CD4-positive, alpha-beta T cell treated with Interleukin-2 at 100 ng/mL for 4 hours (primary cell): Measurements from ENCODE around the gene TTLL8.
"Not testable (repeated sequence)": the region's sequence is repeated elsewhere in the genome, so short reads cannot be mapped to it uniquely, and the experiment has no call there.

Experiments used
- DNase-seq: peaks from one replicate; pipeline ENCODE4 v3.0.0-alpha.2; 2020; ENCODE audit warnings: low spot score

Gene TTLL8

DNA sequence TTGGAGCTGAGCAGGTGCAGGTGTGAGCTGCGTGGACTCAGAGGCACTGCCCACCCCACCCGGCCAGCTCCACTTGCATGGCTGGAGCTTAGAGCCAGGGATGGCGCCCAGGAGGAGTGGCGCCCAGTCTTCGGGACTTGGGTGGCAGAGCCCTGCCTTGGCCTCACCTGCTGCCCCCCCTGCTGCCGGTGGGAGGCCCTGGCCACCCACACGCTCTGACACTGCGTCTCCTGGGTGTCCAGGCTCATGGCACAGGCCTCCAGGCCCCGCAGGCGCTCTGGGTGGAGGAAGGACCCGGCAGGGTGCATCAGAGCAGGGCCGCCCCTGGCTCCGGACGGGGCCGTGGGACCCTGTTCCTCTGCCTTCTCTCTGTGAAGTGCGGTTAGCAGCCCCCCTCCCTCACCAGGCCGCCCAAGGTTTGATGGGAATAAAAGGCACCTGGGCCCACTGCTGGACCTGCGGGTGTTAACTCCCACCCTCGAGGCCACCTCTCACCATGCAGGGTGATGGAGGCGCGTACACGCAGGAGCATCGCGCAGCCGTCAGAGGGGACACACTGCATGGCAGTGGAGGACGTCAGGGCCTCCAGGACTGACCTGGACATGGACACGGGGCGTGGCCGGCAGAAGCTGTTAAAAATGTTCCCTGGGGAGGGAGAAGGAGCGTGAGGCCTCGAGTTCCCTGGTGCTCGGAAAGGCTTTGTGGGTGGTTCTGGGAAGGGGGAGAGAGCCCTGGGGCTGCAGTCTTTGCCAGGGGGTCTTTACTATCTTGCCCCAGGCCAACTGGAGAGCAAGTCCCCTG is 57.3 kb downstream of the TTLL8 start:
- DNase-seq: no peak

DNA sequence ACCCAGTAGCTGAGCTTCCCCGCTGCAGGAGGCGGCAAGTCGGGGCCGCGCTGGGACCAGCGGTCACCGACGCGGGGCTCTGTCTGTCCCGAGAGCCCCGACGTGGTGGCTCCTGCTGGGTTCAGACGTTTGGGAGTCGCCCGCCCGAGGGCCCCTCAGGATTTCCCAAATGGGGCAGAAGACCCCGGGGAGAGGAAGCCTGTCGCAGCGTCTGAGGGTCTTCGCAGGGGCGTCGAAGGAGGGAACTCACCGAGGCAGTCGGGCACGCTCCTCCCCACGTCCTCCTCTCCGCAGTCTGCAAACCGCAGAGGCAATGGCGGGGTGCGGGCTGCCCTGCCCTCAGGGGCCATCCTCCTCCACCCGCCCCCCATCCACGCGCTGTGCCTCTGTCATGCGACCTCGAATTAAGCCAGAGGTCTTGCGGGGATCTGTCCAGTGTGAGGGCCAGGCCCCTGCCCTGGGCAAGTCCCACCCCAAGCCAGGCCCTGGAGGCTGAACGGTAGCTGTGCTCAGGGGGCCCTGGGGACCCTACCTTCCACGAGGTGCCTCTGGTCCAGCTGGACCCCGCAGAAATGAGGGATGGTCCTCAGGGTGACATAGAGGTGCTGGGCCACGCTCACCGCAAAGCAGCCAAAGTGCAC is 58.0 kb downstream of the TTLL8 start:
- no peak for DNase-seq

DNA sequence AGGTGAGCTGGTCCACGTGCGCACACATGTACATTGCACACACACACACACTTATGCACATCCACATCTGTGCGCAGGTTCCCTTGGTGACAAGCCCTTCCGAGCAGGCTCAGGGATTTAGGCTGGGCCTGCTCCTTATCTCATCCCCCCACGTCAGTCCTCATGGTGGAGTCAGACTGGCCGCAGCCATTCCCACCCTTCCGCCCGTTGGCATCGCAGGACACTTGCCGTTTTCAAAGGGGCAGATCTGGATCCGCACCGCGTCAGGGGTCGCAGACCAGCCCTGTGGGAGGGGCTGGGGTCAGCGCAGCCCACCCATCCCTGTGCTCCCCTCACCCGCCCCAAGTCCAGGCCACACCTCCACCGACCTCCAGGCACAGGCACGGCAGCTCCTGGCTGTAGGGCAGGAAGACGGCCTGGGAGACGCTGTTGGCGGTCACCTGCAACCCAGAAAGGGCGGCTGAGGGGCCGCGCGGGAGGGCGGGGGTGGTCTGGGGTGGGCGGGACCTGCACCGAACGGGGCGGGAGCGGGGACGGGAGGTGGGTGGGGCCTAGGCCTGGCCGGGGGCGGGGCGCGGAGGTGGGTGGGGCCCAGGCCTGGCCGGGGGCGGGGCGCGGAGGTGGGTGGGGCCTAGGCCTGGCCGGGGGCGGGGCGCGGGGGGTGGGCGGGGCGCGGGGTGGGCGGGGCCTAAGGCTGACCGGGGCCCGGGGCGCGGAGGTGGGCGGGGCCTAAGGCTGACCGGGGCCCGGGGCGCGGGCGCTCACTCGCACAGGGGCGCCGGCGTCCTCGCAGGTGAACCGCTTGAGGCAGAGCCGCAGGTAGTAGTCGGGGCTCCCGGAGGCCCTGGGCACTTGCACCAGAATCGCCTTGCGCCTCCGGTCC is 58.8 kb downstream of the TTLL8 start:
- no peak for DNase-seq

DNA sequence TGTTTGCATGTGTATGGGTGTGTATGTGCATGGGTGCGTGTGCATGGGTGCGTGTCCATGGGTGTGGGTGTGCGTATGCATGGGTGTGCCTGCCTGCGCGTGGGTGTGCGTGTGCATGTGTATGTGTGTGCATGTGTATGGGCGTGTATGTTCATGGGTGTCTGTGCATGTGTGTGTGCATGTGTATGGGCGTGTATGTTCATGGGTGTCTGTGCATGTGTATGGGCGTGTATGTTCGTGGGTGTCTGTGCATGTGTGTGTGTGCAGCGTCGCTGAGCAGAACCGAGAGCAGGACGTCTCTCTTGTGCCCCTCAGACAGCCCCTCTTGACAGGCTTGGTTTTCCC is 59.4 kb downstream of the TTLL8 start:
- no peak for DNase-seq

DNA sequence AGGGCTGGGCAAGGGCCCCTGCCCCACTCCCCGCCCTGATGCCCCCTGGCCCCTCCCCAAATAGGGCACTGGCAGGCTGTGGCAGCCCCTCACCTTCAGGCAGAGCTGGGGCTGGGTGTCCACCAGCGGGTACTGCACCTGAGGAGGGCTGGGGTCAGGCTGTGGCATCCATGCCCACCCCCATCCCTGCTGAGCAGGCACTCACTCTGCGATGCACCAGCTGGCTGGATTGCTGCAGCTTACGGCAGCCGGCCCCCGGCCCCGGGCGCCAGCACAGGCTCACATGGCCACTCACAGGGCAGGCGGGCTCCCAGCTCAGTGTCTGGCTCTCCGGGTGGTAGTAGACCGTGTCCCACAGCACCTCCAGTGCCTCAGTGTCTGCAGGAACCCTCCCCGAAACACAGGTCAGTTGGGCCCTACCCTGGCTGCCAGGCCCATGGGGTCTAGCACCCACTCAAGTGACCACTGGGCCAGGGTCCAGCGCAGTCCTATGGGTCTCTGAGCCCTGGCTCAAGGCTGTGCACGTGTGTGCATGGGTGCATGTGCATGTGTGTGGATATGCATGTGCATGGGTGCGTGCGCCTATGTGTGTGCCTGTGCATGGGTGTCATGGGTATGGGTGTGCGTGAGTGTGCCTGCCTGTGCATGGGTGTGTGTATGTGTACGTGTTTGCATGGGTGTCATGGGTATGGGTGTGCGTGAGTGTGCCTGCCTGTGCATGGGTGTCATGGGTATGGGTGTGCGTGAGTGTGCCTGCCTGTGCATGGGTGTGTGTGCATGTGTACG is 60.0 kb downstream of the TTLL8 start:
- no peak for DNase-seq

DNA sequence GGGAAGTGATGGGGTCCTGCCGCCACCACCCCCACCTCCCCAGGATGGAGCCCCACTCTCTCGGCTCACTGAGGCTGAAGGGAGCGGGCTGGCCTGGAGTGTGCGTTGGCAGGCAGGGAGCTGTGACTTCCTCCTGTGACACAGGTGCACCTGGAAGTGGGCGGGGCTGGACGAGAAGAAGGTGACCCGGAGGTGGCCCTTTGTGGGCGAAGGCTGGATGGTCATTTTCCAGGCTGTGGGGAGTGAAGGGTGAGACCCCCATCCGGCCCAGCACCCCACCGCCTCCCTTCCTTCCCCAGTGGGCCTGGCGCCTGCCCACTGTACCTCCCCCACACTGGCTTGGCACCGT is 60.9 kb downstream of the TTLL8 start:
- no peak for DNase-seq

DNA sequence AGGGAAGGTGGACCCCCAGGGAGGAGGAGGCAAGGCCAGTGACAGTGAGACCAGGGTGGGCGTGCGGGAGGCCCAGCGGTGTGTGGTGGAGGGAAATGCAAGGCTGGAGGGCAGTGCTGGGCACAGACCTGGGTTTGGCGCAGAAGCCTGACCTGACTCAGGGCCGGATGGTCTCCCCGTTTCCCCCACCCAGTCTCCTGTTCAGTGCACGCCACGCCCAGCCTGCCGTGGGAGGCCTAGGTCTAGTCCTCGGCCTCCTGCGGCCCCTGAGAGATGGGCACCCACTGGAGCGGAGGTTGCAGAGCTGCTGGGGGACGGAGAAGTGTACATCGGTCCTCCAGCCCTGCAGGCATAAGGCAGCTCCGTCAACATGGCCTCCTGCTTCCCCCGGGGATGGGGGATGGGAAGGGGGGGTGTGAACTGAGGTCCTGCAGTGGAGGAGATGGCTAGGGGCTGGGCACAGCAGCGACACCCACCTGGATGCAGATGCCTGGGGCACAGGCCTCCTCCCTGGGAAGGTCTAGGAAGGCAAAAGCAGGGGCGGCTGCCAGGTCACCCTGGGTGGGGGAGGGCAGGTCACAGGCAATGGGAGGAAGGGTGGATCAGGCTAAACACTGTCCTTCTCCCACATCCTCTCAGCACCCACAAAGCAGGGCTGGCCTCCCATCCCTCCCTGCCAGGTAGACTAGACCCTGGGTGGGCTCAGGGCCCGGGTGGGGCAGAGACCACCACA is 61.4 kb downstream of the TTLL8 start:
- no peak for DNase-seq

DNA sequence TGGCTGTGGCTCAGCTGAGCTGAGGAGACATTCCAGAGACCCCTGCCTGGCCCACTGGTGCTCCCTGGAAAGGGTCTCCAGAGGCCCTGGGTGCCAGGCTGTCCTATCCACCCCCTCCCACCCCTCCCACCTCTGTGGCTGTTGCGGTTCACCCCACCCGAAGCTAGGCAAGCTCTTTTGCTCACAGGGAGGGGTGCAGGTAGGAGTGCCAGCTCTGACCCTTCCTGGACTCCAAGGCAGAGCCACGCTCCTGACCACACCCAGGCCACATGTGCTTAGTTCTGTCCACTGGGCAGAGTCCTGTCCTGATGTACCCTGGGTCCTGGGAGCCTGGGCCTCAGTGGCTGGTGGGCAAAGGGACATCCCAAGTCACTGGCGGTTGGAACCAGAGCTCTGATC is 62.0 kb downstream of the TTLL8 start:
- DNase-seq: no peak

DNA sequence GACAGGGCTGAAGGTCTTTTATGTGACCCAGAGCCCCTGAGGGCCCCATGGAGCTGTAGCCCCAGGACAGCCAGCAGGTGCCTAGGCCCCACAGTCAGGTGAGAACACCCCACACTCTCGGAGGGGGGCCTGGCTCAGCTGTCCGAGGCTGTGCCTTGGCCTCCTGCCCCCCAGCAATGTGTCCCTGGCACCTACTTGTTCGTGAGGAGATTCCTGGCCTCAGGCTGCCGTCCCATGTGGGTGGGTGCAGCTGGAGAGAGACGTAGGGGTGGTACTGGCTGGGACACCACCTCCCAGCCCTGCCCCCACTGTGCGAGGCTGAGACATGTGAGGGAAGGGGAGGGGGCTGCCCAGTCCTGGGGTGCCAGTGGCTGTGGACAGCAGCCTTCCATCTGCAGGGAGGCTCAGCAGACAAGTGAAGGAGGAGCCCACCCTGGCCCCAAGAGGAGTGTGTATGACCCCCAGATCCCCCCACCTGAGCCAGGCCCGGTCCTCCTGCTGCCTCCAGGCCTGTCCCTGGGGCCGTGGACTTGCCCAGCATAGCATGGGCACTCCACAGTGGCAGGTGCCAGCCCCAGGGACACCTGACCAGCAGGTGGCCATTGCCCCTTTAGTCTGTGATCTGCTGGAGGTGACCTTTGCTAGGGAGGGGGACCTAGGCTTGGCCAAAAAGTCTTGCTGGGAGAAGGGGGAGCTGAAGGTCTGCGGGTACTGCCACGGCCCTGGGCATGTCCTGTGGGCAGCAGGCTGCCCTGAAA is 62.6 kb downstream of the TTLL8 start:
- no peak for DNase-seq

DNA sequence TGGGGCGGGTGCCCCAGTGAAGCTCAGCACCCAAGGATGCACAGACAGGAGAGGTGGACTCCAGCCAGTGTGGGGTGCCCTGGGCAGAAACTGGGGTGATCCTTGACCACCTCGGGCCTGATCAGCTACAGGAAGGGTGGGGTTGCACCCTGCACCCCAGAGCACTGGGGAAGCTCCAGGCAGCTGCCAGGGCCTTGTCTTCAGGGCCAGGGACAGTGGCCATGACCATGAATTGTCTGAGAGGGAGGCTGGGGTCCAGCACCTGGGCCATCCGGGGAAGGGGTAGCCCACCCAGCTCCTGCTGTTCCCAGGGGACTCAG is 63.1 kb downstream of the TTLL8 start:
- DNase-seq: no peak

DNA sequence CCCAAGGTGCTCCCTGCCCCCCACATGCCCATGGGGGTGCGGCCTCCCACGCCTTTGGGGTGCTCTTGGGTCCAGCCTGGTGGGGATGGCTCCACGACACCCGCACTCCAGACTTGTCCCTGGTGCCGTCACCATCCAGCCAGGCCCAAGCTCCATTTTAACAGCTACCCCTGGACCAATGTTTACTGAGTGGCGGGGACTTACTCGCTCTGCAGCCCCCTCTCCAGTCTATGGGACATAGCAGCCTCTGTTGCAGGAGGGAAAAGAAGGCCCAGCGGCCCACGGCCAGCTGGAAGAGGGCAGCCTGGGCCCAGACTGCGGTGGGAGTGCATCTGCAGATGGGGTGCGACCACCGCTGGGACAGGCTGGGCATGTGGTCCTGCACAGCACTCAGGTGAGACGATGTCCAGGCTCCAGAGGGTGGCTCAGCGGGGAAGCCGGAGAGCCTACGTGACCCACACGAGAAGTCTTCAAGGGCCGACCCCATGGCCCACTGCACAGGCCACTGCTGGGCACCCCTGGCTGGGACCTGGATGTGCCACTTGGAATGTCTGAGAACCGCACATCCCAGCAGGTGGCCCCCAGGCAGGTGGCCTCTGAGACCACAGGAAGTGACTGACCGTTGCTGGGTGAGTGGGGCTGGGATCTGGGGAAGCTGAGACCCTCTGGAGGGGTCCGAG is 63.6 kb downstream of the TTLL8 start:
- DNase-seq: no peak

DNA sequence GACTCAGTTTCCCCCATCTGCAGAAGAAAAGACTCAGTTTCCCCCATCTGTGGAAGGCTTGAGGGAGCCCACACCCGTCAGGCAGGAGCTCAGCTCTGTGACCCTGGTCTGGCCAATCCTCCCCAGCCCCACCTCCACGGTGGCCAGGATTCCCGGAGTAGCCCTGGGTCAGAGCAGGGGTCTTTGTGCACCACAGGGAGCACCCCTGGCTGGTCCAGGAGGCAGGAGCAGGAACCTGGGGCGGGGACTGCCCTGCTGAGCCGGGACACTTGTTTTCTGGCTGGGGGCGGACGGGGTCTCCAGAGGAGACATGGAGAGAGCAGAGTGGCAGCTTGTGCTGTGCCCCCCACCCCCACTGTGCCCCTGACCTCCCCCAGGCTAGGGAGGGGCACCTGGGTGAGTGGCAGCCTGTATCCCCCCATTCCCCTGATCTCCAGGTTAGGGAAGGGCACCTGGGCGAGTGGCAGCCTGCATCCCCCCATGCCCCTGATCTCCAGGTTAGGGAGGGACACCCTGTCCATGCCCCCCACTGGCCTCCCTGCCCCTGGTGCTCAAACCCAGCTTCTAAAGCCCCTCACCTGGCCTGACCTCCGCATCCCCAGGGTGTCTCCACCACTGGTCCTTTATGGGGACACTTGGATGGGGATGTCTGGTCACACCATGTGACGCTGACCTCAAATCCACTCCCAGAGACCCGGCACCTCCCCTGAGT is 64.3 kb downstream of the TTLL8 start:
- no peak for DNase-seq

DNA sequence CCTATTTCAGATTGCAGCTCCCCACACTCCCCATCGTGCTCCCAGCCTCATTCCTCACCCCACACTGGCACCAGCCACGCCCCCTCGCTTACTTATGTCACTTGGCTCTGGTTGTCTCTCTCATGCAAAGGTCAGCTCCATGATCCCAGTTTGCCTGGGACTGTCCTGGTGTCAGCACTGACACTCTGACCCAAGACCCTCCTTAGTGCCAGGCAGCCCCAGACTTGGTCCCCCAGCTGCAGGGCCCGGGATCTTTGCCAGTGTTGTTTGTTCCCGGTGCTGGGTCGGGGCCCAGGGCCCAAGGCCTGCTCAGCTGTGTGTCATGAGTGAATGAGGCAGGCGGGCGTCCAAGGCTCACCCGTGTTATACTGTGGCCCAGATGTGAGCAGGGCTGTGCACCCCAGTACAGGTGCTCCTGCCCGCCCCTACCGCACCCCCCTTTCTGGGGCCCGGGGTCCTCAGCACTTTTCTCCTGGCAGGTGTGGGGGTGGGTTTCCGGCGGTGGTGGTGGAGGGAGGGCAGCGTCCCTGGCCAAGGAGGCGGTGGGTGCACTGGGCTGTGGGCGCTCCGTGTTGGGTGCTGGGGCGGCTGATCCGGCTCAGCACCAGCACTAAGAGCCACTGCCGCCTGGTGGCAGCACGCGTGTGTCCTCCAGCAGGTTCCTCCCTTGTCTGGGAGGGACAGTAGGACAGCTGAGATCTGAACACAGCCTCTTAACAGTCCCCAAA is 65.0 kb downstream of the TTLL8 start:
- DNase-seq: peak; percentile 75

DNA sequence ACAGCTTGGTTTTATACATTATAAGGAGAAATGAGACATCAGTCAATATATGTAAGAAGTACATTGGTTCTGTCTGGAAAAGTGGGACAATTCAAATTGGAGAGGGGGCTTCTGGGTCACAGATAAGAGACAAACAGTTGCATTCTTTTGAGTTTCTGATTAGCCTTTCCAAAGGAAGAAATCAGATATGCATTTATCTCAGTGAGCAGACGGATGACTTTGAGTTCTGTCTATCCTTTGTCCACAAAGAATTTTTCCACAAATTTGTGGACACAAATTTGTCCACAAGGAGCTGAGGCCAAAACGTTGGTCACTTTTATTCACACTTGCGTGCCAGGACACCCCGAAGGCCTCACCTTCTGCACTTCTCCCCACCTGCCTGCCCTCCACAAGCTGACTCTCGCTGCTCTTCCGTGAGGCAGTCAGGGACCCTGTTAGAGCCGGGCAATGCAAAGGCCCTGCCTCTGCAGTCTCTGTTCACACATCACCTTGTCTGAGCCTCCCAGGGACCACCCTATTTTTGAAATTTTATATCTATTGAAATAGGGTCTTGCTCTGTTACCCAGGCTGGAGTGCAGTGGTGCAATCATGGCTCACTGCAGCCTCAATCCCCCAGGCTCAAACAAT is 66.1 kb downstream of the TTLL8 start:
- no peak for DNase-seq

DNA sequence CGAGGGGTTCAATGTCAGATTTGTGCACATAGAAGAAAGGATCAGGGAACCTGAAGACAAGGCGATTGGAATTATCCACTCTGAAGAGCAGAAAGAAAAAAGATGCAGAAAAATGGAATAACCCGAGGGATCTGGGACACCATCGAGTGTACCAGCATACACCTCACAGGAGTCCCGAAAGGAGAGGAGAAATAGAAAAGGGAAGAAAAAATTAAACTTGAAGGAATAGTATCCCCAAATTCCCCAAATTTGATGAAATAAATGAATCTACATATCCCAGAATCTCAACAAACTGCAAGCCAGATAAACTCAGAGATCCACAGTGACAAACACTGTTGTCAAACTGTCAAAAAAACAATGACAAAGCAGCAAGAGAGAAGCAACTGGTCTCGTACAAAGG is 66.9 kb downstream of the TTLL8 start:
- DNase-seq: no peak

DNA sequence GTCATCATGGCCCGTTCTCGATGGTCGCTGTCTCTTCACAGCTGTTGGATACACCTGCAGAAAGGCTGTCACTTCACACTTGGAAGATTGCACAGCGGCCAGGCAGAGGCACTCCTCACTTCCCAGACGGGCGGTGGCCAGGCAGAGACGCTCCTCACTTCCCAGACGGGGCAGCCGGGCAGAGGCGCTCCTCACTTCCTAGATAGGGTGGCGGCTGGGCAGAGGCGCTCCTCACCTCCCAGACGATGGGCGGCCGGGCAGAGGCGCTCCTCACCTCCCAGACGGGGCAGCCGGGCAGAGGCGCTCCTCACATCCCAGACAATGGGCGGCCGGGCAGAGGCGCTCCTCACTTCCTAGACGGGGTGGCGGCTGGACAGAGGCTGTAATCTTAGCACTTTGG is 68.3 kb downstream of the TTLL8 start:
- DNase-seq: not testable (repeated sequence)

DNA sequence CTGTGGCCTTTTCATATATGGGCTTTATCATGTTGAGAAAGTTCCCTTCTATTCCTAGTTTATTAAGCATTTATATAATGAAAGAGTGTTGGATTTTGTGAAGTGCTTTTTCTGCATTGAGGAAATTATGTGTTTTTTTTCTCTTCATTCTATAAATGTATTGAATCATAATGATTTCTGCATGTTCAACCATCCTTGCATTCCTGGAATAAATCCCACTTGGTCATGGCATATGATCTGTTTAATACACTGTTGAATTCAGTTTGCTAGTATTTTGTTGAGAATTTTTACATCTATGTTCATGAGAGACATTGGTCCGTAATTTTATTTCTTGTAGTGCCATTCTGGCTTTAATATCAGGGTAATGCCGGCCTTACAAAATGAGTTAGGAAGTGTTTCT is 71.8 kb downstream of the TTLL8 start:
- DNase-seq: no peak
